GM21717 (cell line): ENCODE measurements around the gene KANSL1.
"Not testable (repeated sequence)": the region's sequence is repeated elsewhere in the genome, so short reads cannot be mapped to it uniquely, and the experiment has no call there.

Experiments
- ATAC-seq: cut with Tn5 transposase; IDR thresholded peaks from one replicate; pipeline ENCODE4 v1.9.1; 2021; ENCODE audit warnings: mild to moderate bottlenecking, moderate library complexity; ENCODE audit not compliant: unreplicated experiment

The KANSL1 gene

GRCh38 chr17:46007461-46007965, 185.7 kb downstream of the KANSL1 start:
- no peak for ATAC-seq

GRCh38 chr17:46006082-46006481, 187.1 kb downstream of the KANSL1 start:
- ATAC-seq: not testable (repeated sequence)

GRCh38 chr17:46003907-46004748, 189.1 kb downstream of the KANSL1 start:
- no peak for ATAC-seq

DNA sequence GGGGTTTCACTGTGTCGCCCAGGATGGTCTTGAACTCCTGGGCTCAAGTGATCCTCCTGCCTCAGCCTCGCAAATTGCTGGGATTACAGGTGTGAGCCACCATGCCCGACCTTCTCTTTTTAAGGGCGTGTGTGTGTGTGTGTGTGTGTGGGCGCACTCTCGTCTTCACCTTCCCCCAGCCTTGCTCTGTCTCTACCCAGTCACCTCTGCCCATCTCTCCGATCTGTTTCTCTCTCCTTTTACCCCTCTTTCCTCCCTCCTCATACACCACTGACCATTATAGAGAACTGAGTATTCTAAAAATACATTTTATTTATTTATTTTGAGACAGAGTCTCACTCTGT, 190.3 kb downstream of the KANSL1 start:
- ATAC-seq: no peak

- ATAC-seq: no peak
These were observed 190.8 kb downstream of the KANSL1 start for GRCh38 chr17:46002311-46002972.

- no peak for ATAC-seq
These were observed 191.6 kb downstream of the KANSL1 start for GRCh38 chr17:46001390-46002310.

- ATAC-seq: no peak
These were observed 192.5 kb downstream of the KANSL1 start for GRCh38 chr17:46000757-46001156.

GRCh38 chr17:46000292-46000691, 192.9 kb downstream of the KANSL1 start:
- ATAC-seq: no peak

GRCh38 chr17:45999900-46000290, 193.3 kb downstream of the KANSL1 start:
- ATAC-seq: no peak

GRCh38 chr17:45998987-45999899, 194.0 kb downstream of the KANSL1 start, which contains the start of gene STH:
TSS of gene STH (plus strand) at chr17:45999250. CDS start at chr17:45999280, 30 bp downstream.
- ATAC-seq: no peak

GRCh38 chr17:45997624-45998023, 195.6 kb downstream of the KANSL1 start:
- no peak for ATAC-seq

GRCh38 chr17:45997166-45997565, 196.1 kb downstream of the KANSL1 start:
- no peak for ATAC-seq

- no peak for ATAC-seq
These were observed 196.8 kb downstream of the KANSL1 start for GRCh38 chr17:45996282-45996937.

- ATAC-seq: no peak
These were observed 197.5 kb downstream of the KANSL1 start for GRCh38 chr17:45995627-45996270.

GRCh38 chr17:45994987-45995386, 198.2 kb downstream of the KANSL1 start:
- ATAC-seq: no peak

GRCh38 chr17:45993962-45994627, 199.1 kb downstream of the KANSL1 start:
- no peak for ATAC-seq

DNA sequence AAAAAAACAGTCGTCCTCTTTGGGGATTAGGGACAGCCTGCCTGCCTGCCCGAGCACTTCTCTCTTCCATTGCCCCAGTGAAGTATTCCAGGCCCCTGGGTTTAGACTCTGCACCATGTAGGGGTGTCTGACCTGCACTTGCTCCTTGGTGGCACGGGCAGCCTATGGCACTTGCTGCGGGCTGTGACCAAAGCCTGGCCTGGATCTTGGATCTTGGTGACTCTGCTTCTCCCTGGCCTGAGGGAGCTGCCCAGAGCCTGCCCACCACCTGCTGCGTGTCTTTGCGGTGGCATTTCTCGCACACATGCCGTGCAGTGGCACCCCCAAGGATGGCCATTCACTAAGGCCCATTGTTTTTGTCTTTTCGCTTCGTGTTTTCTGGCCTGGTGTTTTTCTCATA, 200.3 kb downstream of the KANSL1 start:
- no peak for ATAC-seq

- ATAC-seq: no peak
These were observed 201.1 kb downstream of the KANSL1 start for GRCh38 chr17:45992175-45992574.
